ENCODE results near the gene NINJ2.
"Not testable (repeated sequence)": the region's sequence is repeated elsewhere in the genome, so short reads cannot be mapped to it uniquely, and the experiment has no call there.

Gene NINJ2

GRCh38 chr12:669576-669945 is 6.3 kb upstream of the NINJ2 start:
- DNase-seq = no peak

GRCh38 chr12:668090-668481 is 4.8 kb upstream of the NINJ2 start:
- DNase-seq = no peak

- DNase-seq = no peak
Observed at GRCh38 chr12:666766-667308, 3.6 kb upstream of the NINJ2 start.

GRCh38 chr12:666066-666465 is 2.8 kb upstream of the NINJ2 start:
- no peak for DNase-seq

GRCh38 chr12:664779-665092 is 1.5 kb upstream of the NINJ2 start:
- DNase-seq = no peak

- no peak for DNase-seq
Observed at GRCh38 chr12:664075-664778, 982 bp upstream of the NINJ2 start.

- DNase-seq = no peak
Observed at GRCh38 chr12:662566-663292, 516 bp downstream of the NINJ2 start.

- no peak for DNase-seq
Observed at GRCh38 chr12:661720-662486, 1.3 kb downstream of the NINJ2 start.

GRCh38 chr12:659090-659683 is 4.1 kb downstream of the NINJ2 start:
- no peak for DNase-seq

GRCh38 chr12:650983-651382 is 12.3 kb downstream of the NINJ2 start:
- no peak for DNase-seq

GRCh38 chr12:647385-648085 is 15.7 kb downstream of the NINJ2 start:
- DNase-seq = no peak

- no peak for DNase-seq
Observed at GRCh38 chr12:646442-647384, 16.5 kb downstream of the NINJ2 start.

- DNase-seq = no peak
Observed at GRCh38 chr12:645563-646071, 17.6 kb downstream of the NINJ2 start.

GRCh38 chr12:644818-645552 is 18.3 kb downstream of the NINJ2 start:
- no peak for DNase-seq

GRCh38 chr12:644303-644639 is 19.0 kb downstream of the NINJ2 start:
- DNase-seq = no peak

- no peak for DNase-seq
Observed at GRCh38 chr12:643475-644302, 19.6 kb downstream of the NINJ2 start.

GRCh38 chr12:642633-643474 is 20.4 kb downstream of the NINJ2 start:
- DNase-seq = peak; percentile 81

GRCh38 chr12:641321-641720 is 21.9 kb downstream of the NINJ2 start:
- DNase-seq = not testable (repeated sequence)

- DNase-seq = no peak
Observed at GRCh38 chr12:640773-641172, 22.5 kb downstream of the NINJ2 start.

Data from stimulated activated CD8-positive, alpha-beta memory T cell treated with anti-CD3 and anti-CD28 coated beads, Interleukin-4, amount 100 ng/mL, for 48 hours (primary cell).